Left lung (tissue), 10 donors: ENCODE data around the gene PTTG1. TPM values are rescaled to one million over a fixed set of nuclear protein-coding genes. Genes with fewer than 3 reads are reported as not detected.
A peak's percentile ranks its signal among the peaks of the same experiment; 100 is the strongest.

ENCODE experiments used
- ATAC-seq: fragments of 200-7000 bp; cut with Tn5 transposase; one replicate; pipeline ENCODE4 v1.9.1; 2020; ENCODE audit warnings: moderate library complexity
- DNase-seq, 4 donors: peaks; one replicate each; pipeline ENCODE4 v3.0.0-alpha.2; 2013 to 2020
- H3K27ac ChIP-seq, 2 donors: fragments of 200-600 bp; sonication (generic) in 1 of 2; one replicate each; pipeline versions ENCODE4 v1.5.0 to v1.8.0; 2020 to 2021
- H3K27me3 ChIP-seq, 2 donors: fragments of 200-600 bp; sonication (generic) in 1 of 2; one replicate each; pipeline versions ENCODE4 v1.5.0 to v1.8.0; 2020 to 2021
- H3K36me3 ChIP-seq, 2 donors: fragments of 200-600 bp; sonication (generic) in 1 of 2; one replicate each; pipeline versions ENCODE4 v1.5.0 to v1.8.0; 2020 to 2021
- H3K4me1 ChIP-seq, 2 donors: fragments of 200-600 bp; one replicate each; pipeline ENCODE4 v1.8.0; 2021
- H3K4me3 ChIP-seq, 2 donors: fragments of 200-600 bp; sonication (generic) in 1 of 2; one replicate each; pipeline versions ENCODE4 v1.5.0 to v1.8.0; 2020 to 2021; ENCODE audit warnings: mild to moderate bottlenecking in 1 of 2
- H3K9me3 ChIP-seq, 2 donors: fragments of 200-600 bp; sonication (generic) in 1 of 2; one replicate each; pipeline versions ENCODE4 v1.5.0 to v1.8.0; 2020 to 2021
- CTCF ChIP-seq, 2 donors: fragments of 200-600 bp; sonication (generic) in 1 of 2; IDR thresholded peaks; one replicate each; pipeline versions ENCODE4 v1.5.0 to v1.8.0; 2021; ENCODE audit warnings: antibody characterized with exemption in 2 of 2
- intact Hi-C, 2 donors: fragments of 100-400 bp; cut with DNase I; formaldehyde crosslinking; loops; one replicate each; pipeline versions ENCODE4 v1.11.2 to v1.14.2; 2022
- polyA plus RNA-seq, 6 donors: library from polyadenylated mRNA; unstranded; fragments of 120-200 nt; gene quantifications; one replicate each; pipeline ENCODE4 v1.2.1, GENCODE V29; 2013; ENCODE audit not compliant: insufficient read length in 6 of 6
- total RNA-seq, 2 donors: library from RNA; stranded (reverse); fragmentation: NEBNext Ultra II Directional; extraction: Animal tissue kit (Norgen Biotek cat#: 25700); gene quantifications; one replicate each; pipeline ENCODE4 v1.2.1, GENCODE V29; 2021
- donor health status: DM: no; HTN: yes; CAD: no.
- donor health status: DM: no; HTN: no; CAD: no.

The PTTG1 gene
- total and polyA plus RNA-seq, 8 donors = 10.2 to 107 (median 54.7) TPM

- intact Hi-C loops = no loop called here
- H3K36me3 ChIP-seq = no peaks in the 10 kb centered on the region
- no peak overlapping the region for H3K27ac ChIP-seq
- no peak for ATAC-seq
- TF ChIP-seq CTCF (IDR thresholded peaks at IDR 0.05) = no peak
- no peak overlapping the region for H3K4me3 ChIP-seq
- H3K9me3 ChIP-seq = no peaks in the 10 kb centered on the region
- H3K4me1 ChIP-seq = peaks cover 4 to 12% of the 10 kb centered on the region in 2 donors
- no peak for DNase-seq
- no peaks in the 10 kb centered on the region for H3K27me3 ChIP-seq
These were observed 26.5 kb upstream of the PTTG1 start for GRCh38 chr5:160395111-160395510.

- H3K4me1 ChIP-seq = peaks cover 8 to 16% of the 10 kb centered on the region in 2 donors
- H3K9me3 ChIP-seq = no peaks in the 10 kb centered on the region
- H3K4me3 ChIP-seq = no peak overlapping the region
- H3K36me3 ChIP-seq = peaks cover 0 to 14% of the 10 kb centered on the region in 2 donors
- no peak overlapping the region for H3K27ac ChIP-seq
- TF ChIP-seq CTCF (IDR thresholded peaks at IDR 0.05) = no peak
- no peaks in the 10 kb centered on the region for H3K27me3 ChIP-seq
- no peak for DNase-seq
- intact Hi-C loops = no loop called here
- ATAC-seq = no peak
These were observed 24.2 kb upstream of the PTTG1 start for GRCh38 chr5:160397492-160397891.

GRCh38 chr5:160398806-160399205, 22.8 kb upstream of the PTTG1 start:
- ATAC-seq (peak; percentile 7), DNase-seq (no peak)
- H3K36me3 ChIP-seq = peaks cover 0 to 27% of the 10 kb centered on the region in 2 donors
- no peaks in the 10 kb centered on the region for H3K27me3 ChIP-seq
- H3K4me3 ChIP-seq = peak overlapping the region; percentile 67 to 73
- no peak for TF ChIP-seq CTCF (IDR thresholded peaks at IDR 0.05)
- no peak overlapping the region for H3K27ac ChIP-seq
- peaks cover 8 to 16% of the 10 kb centered on the region in 2 donors for H3K4me1 ChIP-seq
- intact Hi-C loops = no loop called here
- H3K9me3 ChIP-seq = no peaks in the 10 kb centered on the region

- no peak for TF ChIP-seq CTCF (IDR thresholded peaks at IDR 0.05)
- Histone ChIP-seq H3K36me3 (peaks cover 0 to 36% of the 10 kb centered on the region in 2 donors), H3K27me3 (no peaks in the 10 kb centered on the region), H3K4me1 (peaks cover 8 to 16% of the 10 kb centered on the region in 2 donors), H3K4me3 (peak within 1 kb of the TSS; percentile 67 to 73), H3K27ac (peak within 1 kb of the TSS; percentile 82 to 84), H3K9me3 (no peaks in the 10 kb centered on the region)
- DNase-seq = peak; percentile 91 to 96 (median 95)
- intact Hi-C loops = no loop called here
- ATAC-seq = peak; percentile 97
These were observed 22.0 kb upstream of the PTTG1 start, which contains the start of gene FAM200C for GRCh38 chr5:160399402-160400353. Gene FAM200C (minus strand): TSS chr5:160400054. CDS start chr5:160395490, 4,564 bp downstream.
